Activated CD8-positive, alpha-beta T cell treated with anti-CD3 and anti-CD28 coated beads, Interleukin-2, amount 10 ng/mL, durations not matched to agents 7 days and 5 days (primary cell): Measurements from ENCODE around the gene ANKMY1. TPM values are rescaled to one million over a fixed set of nuclear protein-coding genes. Genes with fewer than 3 reads are reported as not detected.
A peak's percentile ranks its signal among the peaks of the same experiment; 100 is the strongest.
"Not testable (repeated sequence)": the region's sequence is repeated elsewhere in the genome, so short reads cannot be mapped to it uniquely, and the experiment has no call there.

ENCODE experiments used
- ATAC-seq: fragments of 150-1000 bp; cut with Tn5 transposase; one replicate; pipeline ENCODE4 v1.10.0; 2021; ENCODE audit warnings: moderate library complexity
- CTCF ChIA-PET: fragments of 350-600 bp; sonication (Branson Sonifier 250); formaldehyde crosslinking; loops from one replicate; lab custom pipeline; 2021; ENCODE audit warnings: antibody characterized with exemption; lab: Charles Lee
- POLR2A ChIA-PET: fragments of 350-600 bp; sonication (Branson Sonifier 250); formaldehyde crosslinking; loops from one replicate; lab custom pipeline; 2021; ENCODE audit warnings: antibody characterized with exemption; lab: Charles Lee
- DNase-seq: peaks from one replicate; pipeline ENCODE4 v3.0.0-alpha.2; 2020
- H3K27ac Mint-ChIP-seq: one replicate; pipeline ENCODE4 v1.8.0; 2021; ENCODE audit warnings: mild to moderate bottlenecking, mixed read lengths
- H3K27me3 Mint-ChIP-seq: one replicate; pipeline ENCODE4 v1.8.0; 2021; ENCODE audit warnings: low read depth, mixed read lengths
- H3K36me3 Mint-ChIP-seq: one replicate; pipeline ENCODE4 v1.8.0; 2021; ENCODE audit warnings: low read depth, mixed read lengths
- H3K4me1 Mint-ChIP-seq: one replicate; pipeline ENCODE4 v1.8.0; 2021; ENCODE audit warnings: low read depth, mixed read lengths
- H3K4me3 Mint-ChIP-seq: one replicate; pipeline ENCODE4 v1.8.0; 2021; ENCODE audit warnings: mild to moderate bottlenecking, mixed read lengths
- H3K9me3 Mint-ChIP-seq: one replicate; pipeline ENCODE4 v1.8.0; 2022; ENCODE audit warnings: mixed read lengths; ENCODE audit not compliant: insufficient read depth
- total RNA-seq, 2 experiments: library from RNA; stranded (reverse); gene quantifications; one replicate each; pipeline ENCODE4 v1.2.3, GENCODE V29; 2021

Gene ANKMY1
- total RNA-seq, 2 experiments from 2014 or later = 27.9 to 33.3 TPM

DNA sequence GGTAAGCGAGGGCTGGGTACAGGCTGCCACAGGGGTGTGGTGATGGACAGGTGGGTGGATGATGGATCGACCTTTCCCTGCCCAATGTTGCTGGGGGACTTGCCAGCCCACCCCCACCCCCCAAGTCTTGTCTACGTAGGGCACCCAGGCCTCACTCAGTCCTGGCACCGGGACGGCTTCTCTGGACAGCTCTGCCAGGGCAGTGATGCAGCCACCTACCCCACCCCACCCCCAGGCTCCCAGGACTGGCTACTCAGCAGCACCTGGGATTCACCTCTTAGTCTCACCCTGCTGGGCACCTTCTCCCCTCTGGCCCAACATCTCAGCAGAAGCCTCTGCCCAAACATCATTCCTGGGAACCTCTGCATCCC is 55.7 kb downstream of the ANKMY1 start:
- CTCF ChIA-PET = no interaction called here
- H3K27me3 Mint-ChIP-seq = no peaks in the 10 kb centered on the region
- DNase-seq (peak; percentile 15), ATAC-seq (no peak)
- no peak overlapping the region for H3K27ac Mint-ChIP-seq
- H3K9me3 Mint-ChIP-seq = no peaks in the 10 kb centered on the region
- POLR2A ChIA-PET = no interaction called here
- no peak overlapping the region for H3K4me3 Mint-ChIP-seq
- H3K4me1 Mint-ChIP-seq = no peaks in the 10 kb centered on the region
- H3K36me3 Mint-ChIP-seq = peaks cover 15% of the 10 kb centered on the region

DNA sequence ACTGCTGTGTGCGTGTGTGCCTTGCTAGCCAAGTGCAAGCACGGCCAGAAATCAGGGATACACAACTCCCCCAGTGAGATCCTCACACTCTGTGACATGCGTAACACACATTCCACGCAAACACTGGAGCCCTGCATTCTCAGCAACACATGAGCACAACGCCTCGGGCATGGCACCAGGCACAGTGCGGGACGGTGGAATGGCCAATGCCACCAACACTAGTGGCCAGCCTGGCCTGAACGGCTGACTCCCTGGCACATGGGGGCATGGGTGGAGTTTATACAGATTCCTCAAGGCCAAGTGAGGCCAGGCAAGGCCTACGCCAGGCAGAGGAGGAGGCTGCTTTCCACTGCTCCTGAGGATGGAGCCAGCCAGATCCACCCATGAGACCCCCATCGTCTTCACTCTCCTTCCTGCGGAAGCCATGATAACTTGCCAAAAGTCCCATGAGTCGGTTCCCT is 56.2 kb downstream of the ANKMY1 start:
- H3K4me1 Mint-ChIP-seq = no peaks in the 10 kb centered on the region
- H3K27ac Mint-ChIP-seq = no peak overlapping the region
- H3K4me3 Mint-ChIP-seq = no peak overlapping the region
- ATAC-seq (no peak), DNase-seq (peak; percentile 17)
- no peaks in the 10 kb centered on the region for H3K27me3 Mint-ChIP-seq
- CTCF ChIA-PET = no interaction called here
- peaks cover 17% of the 10 kb centered on the region for H3K36me3 Mint-ChIP-seq
- H3K9me3 Mint-ChIP-seq = no peaks in the 10 kb centered on the region
- POLR2A ChIA-PET = no interaction called here

DNA sequence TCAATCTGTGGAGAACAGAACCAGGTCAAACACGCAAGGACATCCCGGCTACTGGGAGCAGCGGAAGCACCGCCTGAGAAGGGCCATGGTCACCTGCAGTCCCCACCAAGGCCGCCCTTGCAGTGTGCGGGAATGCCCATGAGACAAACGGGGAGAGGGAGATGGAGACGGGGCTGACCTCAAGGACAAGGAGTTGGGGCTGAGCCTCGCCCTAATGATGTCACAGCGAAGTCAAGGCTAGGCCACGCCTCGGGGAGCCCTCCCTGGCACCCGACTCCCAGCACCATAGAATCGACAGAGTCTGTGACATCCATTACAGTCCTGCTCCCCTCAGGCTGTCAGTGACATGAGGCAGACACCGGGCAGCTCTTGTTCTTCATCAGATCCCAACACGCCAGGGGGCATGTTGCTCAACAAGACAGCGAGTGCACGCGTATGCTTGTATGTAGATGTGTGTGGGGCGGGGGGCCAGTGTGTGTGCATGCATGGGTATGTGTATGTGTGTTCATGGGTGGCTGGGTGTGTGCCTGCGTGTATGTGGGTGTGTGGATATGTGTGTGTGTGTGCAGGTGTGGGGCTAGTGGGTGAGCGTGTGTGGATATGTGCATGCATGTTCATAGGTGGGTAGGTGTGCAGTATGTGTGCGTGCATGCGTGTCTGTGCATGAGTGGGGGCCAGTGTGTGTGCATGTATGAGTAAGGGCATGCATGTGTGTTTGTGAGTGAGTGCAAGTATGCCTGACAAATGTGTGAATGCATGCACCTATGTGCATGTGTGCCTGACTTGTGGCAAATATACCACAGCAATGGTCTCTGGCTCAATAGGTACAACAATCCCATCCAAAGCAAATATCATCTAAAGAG is 57.0 kb downstream of the ANKMY1 start:
- Mint-ChIP-seq H3K9me3 (no peaks in the 10 kb centered on the region), H3K36me3 (peaks cover 20% of the 10 kb centered on the region), H3K4me3 (no peak overlapping the region), H3K4me1 (no peaks in the 10 kb centered on the region), H3K27me3 (no peaks in the 10 kb centered on the region), H3K27ac (no peak overlapping the region)
- DNase-seq (peak; percentile 18), ATAC-seq (no peak)
- CTCF ChIA-PET = no interaction called here
- POLR2A ChIA-PET = no interaction called here

DNA sequence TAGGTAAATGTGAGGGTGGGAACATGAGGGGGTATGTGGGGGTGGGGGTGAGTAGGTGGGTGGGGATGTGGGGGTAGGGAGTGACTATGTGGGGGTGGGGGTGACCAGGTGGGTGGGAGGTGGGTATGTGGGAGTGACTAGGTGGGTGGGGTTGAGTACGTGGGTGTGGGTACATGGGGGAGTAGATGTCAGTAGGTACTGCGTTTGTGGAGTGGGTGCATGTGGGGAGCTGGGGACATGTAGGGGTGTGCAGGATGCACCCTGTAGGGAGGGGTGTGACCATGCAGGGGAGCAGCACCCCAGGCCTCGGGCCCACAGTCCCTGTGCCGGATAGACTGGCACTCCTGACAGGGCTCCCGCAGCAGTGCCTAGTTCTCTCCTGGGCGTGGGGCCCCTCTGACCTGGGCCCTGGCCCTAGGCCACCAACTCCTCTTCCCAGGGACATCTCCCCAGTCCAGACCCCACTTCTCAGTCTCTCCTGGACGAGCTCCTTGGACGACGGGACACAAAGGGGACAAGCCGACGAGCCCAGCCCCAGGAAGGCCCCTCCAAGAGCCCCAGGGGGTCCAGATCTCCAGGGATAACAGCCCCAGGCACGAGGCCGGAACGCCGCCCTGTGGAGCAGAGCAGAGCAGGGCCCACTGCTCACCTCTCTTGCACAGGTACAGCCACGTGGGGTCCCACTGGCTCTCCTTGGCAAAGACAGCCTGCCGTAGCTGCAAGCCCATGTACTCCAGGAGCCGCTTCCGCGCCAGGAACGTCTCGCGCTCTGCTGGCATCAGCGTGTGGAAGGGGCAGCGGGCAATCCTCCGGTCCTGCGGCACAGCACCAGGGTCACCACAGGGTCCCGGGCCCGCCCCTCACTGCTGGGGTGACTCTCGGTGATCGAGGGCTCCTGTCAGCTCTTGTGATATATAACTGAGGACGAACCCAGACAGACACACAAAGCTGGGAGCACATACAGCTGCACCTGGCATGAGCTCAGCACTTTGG is 58.2 kb downstream of the ANKMY1 start:
- Mint-ChIP-seq H3K4me3 (no peak overlapping the region), H3K27ac (no peak overlapping the region), H3K36me3 (peaks cover 20% of the 10 kb centered on the region), H3K4me1 (no peaks in the 10 kb centered on the region), H3K9me3 (no peaks in the 10 kb centered on the region), H3K27me3 (no peaks in the 10 kb centered on the region)
- POLR2A ChIA-PET = no interaction called here
- ATAC-seq (no peak), DNase-seq (peak; percentile 16)
- CTCF ChIA-PET = no interaction called here

DNA sequence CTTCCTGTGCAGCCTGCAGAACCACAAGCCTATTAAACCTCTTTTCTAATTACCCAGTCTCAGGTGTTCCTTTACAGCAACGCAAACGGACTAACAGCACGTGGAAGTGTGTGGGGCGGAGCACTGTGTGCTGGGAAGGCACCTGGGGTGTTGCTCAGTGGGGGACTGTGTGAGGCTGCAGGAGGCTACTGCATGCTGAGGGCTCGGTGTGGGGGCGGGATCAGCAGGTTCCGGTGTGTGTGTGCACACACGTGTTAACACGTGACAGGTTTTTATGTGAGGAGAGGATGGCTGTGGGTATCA is 58.9 kb downstream of the ANKMY1 start:
- no peaks in the 10 kb centered on the region for H3K9me3 Mint-ChIP-seq
- no peaks in the 10 kb centered on the region for H3K27me3 Mint-ChIP-seq
- peaks cover 24% of the 10 kb centered on the region for H3K36me3 Mint-ChIP-seq
- ChIA-PET POLR2A (no interaction called here), CTCF (no interaction called here)
- no peaks in the 10 kb centered on the region for H3K4me1 Mint-ChIP-seq
- ATAC-seq (no peak), DNase-seq (peak; percentile 13)
- H3K4me3 Mint-ChIP-seq = no peak overlapping the region
- H3K27ac Mint-ChIP-seq = no peak overlapping the region

DNA sequence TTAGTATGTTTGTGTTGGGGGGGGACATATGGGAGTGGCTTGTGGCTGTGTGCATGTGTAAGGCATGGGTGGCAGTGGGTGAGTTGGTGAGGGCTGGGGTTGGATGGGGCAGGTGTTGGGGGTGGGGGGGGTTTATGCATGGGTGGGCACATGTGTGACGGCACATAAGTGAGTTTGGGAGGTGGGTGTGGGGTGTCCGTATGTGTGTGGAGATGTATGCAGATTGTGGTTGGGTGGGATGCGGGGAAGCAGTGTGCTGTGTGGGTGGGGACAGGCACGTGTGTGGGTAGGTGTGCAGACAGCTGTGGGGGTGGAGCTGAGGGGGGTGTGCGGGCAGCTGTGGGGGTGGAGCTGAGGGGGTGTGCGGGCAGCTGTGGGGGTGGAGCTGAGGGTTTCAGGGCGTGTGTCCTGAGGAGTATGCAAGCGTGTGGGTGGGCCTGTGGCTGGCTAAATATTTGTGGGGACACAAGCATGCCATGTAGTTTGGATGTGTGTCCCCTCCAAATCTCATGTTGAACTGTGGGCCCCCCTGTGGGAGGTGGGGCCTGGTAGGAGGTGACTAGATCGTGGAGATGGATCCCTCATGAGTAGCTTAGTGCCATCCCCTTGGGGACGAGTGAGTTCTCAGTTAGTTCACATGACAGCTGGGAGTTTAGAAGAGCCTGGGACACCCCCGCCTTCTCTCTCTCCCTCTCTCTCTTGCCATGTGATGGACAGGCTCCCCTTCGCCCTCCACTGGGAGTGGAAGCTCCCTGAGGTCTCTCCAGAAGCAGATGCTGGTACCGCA is 59.4 kb downstream of the ANKMY1 start:
- H3K36me3 Mint-ChIP-seq = peaks cover 26% of the 10 kb centered on the region
- no peak overlapping the region for H3K27ac Mint-ChIP-seq
- CTCF ChIA-PET = no interaction called here
- H3K4me1 Mint-ChIP-seq = no peaks in the 10 kb centered on the region
- H3K27me3 Mint-ChIP-seq = no peaks in the 10 kb centered on the region
- peaks cover 3% of the 10 kb centered on the region for H3K9me3 Mint-ChIP-seq
- H3K4me3 Mint-ChIP-seq = no peak overlapping the region
- DNase-seq = peak; percentile 1
- ATAC-seq = no peak
- POLR2A ChIA-PET = no interaction called here

DNA sequence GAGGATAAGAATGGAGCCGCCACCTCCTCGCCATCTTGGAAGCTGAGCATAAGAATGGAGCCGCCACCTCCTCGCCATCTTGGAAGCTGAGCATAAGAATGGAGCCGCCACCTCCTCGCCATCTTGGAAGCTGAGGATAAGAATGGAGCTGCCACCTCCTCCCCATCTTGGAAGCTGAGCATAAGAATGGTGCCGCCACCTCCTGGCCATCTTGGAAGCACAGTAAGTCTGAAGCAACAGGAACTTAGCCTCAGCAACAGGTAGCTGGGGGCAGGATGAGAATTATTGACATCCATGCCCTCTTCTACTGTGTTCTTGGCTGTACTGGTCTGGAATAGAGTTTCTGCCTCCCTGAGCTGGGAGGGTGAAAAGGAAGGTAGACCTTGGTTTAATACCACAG is 60.7 kb downstream of the ANKMY1 start:
- ATAC-seq, H3K4me3 Mint-ChIP-seq, H3K4me1 Mint-ChIP-seq, H3K27ac Mint-ChIP-seq, H3K9me3 Mint-ChIP-seq, DNase-seq, POLR2A ChIA-PET, H3K27me3 Mint-ChIP-seq: not testable (repeated sequence)
- CTCF ChIA-PET = interaction anchor here (1.1 kb wide), 1 partner anchor 17 kb away, joined by 3 read pairs; no protein-coding TSS in a partner anchor
- peaks cover 31% of the 10 kb centered on the region for H3K36me3 Mint-ChIP-seq

DNA sequence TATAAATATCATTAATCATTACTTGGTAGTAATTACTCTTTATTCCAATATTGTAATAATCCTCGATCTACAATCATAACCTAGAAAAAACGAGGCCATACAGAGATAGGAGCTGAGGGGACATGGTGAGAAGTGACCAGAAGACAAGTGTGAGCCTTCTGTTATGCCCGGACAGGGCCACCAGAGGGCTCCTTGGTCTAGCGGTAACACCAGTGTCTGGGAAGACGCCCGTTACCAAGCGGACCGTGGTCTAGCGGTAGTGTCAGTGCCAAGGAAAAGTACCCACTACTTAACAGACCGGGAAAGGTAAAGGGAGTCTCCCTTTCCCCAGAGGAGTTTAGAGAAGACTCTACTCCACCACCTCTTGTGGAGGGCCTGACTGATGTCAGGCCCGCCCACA is 62.8 kb downstream of the ANKMY1 start:
- ATAC-seq, H3K27me3 Mint-ChIP-seq, H3K4me1 Mint-ChIP-seq, POLR2A ChIA-PET, H3K4me3 Mint-ChIP-seq, CTCF ChIA-PET, H3K27ac Mint-ChIP-seq, DNase-seq: not testable (repeated sequence)
- H3K36me3 Mint-ChIP-seq = peaks cover 31% of the 10 kb centered on the region
- peaks cover 24% of the 10 kb centered on the region for H3K9me3 Mint-ChIP-seq

DNA sequence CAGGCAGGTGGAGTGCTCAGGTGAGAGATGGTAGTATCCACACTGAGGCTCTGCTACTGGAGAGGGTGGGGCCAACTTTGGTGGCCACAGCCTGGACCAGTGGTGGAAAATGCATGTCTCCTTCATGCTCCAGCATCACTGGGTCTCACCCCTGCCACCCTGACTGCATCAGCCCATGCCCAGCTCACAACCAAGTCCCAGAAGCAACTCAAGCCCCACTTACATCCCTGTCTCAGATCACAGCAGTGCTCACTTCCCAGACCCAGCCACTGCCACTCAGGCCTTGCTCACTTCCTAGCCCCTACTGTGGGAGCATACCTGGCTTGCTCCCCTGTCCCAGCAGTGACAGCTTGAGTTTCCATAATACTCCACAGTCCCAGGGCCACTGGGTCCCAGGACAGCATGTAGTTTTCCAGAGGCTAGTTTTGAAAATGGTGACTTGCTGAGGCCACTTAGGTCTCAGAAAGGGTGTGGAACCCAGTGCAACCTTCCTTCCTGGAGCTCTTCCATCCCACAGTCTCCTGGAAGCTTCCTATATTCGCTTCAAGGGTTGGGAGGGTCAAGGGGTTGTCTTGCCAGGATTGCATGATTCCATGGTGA is 63.5 kb downstream of the ANKMY1 start:
- peaks cover 27% of the 10 kb centered on the region for H3K9me3 Mint-ChIP-seq
- H3K4me3 Mint-ChIP-seq = no peak overlapping the region
- ATAC-seq = no peak
- H3K36me3 Mint-ChIP-seq = peaks cover 31% of the 10 kb centered on the region
- ChIA-PET CTCF (no interaction called here), POLR2A (interaction anchor here (0.6 kb wide), 1 partner anchor 313 kb away, joined by 3 read pairs; no protein-coding TSS in a partner anchor)
- no peak overlapping the region for H3K27ac Mint-ChIP-seq
- DNase-seq = no peak
- H3K4me1 Mint-ChIP-seq = no peaks in the 10 kb centered on the region
- H3K27me3 Mint-ChIP-seq = no peaks in the 10 kb centered on the region

DNA sequence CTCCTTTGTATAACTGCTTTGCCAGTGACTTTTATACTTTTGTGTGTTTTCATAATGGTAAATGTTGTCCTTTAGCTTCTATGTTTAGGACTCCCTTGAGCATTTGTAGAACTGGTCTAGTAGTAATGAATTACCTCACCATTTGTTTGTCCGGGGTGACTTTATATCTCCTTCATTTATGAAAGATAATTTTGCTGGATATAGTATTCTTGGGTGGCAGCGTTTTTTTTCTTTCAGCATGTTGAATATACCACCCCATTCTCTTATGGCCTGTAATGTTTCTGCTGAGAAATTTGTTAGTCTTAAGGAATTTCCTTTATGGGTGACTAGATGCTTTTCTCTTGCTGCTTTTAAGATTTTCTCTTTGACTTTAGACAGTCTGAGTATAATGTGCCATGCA is 66.3 kb downstream of the ANKMY1 start:
- H3K27me3 Mint-ChIP-seq = no peaks in the 10 kb centered on the region
- peaks cover 45% of the 10 kb centered on the region for H3K9me3 Mint-ChIP-seq
- DNase-seq = no peak
- H3K27ac Mint-ChIP-seq = no peak overlapping the region
- ATAC-seq = no peak
- peaks cover 20% of the 10 kb centered on the region for H3K36me3 Mint-ChIP-seq
- POLR2A ChIA-PET = no interaction called here
- CTCF ChIA-PET = no interaction called here
- no peaks in the 10 kb centered on the region for H3K4me1 Mint-ChIP-seq
- H3K4me3 Mint-ChIP-seq = no peak overlapping the region

DNA sequence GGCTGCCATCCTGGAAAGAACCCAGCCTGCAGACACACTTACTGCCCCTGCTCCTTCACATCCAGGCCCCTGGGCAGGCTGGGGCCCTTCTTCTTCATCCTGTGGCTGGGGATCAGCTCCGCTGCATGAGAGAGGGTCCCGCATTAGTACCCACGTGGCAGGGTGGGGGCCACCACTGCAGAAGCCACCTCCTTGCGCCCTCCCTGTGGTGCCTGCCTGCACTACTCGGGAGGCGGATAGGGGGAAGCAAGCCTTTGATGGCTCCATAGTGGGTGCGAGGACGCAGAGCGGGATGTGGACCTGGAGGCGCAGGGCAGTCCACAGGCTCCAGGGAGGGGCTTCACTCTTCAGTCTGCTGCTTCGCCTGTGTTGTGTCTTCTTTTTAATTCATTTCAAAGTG is 75.6 kb downstream of the ANKMY1 start:
- no peak overlapping the region for H3K27ac Mint-ChIP-seq
- H3K4me1 Mint-ChIP-seq = peaks cover 3% of the 10 kb centered on the region
- H3K4me3 Mint-ChIP-seq = no peak overlapping the region
- H3K9me3 Mint-ChIP-seq = peaks cover 4% of the 10 kb centered on the region
- DNase-seq (peak; percentile 5), ATAC-seq (no peak)
- ChIA-PET CTCF (no interaction called here), POLR2A (no interaction called here)
- H3K36me3 Mint-ChIP-seq = peaks cover 7% of the 10 kb centered on the region
- H3K27me3 Mint-ChIP-seq = no peaks in the 10 kb centered on the region
